ENCODE data around the gene FAM98C. TPM values are rescaled to one million over a fixed set of nuclear protein-coding genes. Genes with fewer than 3 reads are reported as not detected.
A peak's percentile ranks its signal among the peaks of the same experiment; 100 is the strongest.

The FAM98C gene
- total RNA-seq, 1 experiment from 2014 or later: 4.6 TPM

- DNase-seq: peak; percentile 63
- Histone ChIP-seq H3K4me3 (ENCODE audit: insufficient read depth, low read depth, low read length) (no peak overlapping the region), H3K27me3 (ENCODE audit: control insufficient read depth, insufficient read depth, low read length) (no peaks in the 10 kb centered on the region)
Observed at GRCh38 chr19:38440592-38440991, 37.7 kb downstream of the FAM98C start.

DNA sequence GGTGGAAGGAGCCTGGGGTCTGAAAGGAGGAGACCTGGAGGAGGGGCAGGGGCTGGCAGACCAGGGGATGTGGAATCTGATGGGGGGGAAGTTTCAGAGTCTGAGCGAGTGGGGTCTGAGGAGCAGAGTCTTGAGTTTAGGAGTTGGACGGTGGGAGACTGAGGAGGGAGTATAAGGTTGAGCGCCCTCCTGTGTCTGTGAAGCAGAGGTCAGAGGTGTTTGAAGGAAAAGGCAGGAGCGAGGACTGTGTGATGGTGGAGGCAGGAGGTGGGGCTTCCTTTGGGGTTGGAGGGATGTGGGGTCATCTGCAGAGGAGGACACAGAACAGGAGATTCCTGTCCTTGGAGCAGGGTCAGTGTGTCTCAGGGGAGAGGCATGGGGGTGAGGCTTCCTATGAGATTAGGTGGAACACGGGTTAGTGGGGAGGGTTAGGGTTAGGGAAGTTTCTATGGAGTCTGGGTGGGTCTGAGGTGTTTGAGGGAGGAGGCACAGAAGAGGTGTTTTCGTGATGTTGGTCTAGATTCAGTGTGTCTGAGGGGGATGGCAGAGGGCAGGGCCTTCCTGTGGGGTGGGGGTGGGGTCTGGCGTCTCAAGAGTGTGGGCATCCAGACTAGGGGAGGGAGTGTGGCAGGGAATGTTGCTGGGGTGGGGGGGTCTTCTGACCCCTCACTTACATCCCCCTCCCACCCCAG, 38.9 kb downstream of the FAM98C start:
- DNase-seq: peak; percentile 91
- no peak overlapping the region for H3K4me3 ChIP-seq (ENCODE audit: insufficient read depth, low read depth, low read length)
- H3K36me3 ChIP-seq (replicated peaks; ENCODE audit: control insufficient read depth, insufficient read depth, low read length): peaks cover 10% of the 10 kb centered on the region
- H3K27me3 ChIP-seq (ENCODE audit: control insufficient read depth, insufficient read depth, low read length): no peaks in the 10 kb centered on the region

More at GRCh38 chr19:38440592-38440991, 37.7 kb downstream of the FAM98C start:
- H3K36me3 ChIP-seq (replicated peaks; ENCODE audit: control insufficient read depth, insufficient read depth, low read length): peaks cover 6% of the 10 kb centered on the region

- Histone ChIP-seq H3K4me3 (ENCODE audit: insufficient read depth, low read depth, low read length) (no peak overlapping the region), H3K36me3 (replicated peaks; ENCODE audit: control insufficient read depth, insufficient read depth, low read length) (peaks cover 10% of the 10 kb centered on the region), H3K27me3 (ENCODE audit: control insufficient read depth, insufficient read depth, low read length) (no peaks in the 10 kb centered on the region)
- no peak for DNase-seq
Observed at GRCh38 chr19:38442736-38443135, 39.8 kb downstream of the FAM98C start.

DNA sequence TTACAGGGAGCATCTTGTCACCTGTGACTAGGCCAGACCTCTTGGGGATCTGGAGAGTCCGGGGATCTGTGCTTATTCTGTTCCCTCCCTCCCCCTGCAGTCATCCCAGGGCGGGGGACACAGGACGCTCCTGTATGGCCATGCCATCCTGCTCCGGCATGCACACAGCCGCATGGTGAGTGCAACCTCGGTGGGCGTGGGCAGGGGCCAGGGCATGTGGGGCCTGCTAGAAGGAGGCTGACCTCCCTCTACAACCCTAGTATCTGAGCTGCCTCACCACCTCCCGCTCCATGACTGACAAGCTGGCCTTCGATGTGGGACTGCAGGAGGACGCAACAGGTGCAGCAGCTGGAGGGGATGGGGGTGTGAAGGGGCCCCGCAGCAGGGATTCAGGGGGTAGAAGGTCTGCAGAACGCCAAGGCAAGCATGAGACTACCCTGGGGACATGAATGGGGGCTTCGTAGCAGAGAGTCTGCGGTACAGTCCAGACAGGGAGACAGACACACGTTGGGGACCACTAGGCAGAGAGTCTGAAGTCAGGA, 40.6 kb downstream of the FAM98C start:
- Histone ChIP-seq H3K36me3 (replicated peaks; ENCODE audit: control insufficient read depth, insufficient read depth, low read length) (peaks cover 11% of the 10 kb centered on the region), H3K4me3 (ENCODE audit: insufficient read depth, low read depth, low read length) (no peak overlapping the region), H3K27me3 (ENCODE audit: control insufficient read depth, insufficient read depth, low read length) (no peaks in the 10 kb centered on the region)
- DNase-seq: peak; percentile 34

- DNase-seq: no peak
- Histone ChIP-seq H3K27me3 (ENCODE audit: control insufficient read depth, insufficient read depth, low read length) (no peaks in the 10 kb centered on the region), H3K4me3 (ENCODE audit: insufficient read depth, low read depth, low read length) (no peak overlapping the region), H3K36me3 (replicated peaks; ENCODE audit: control insufficient read depth, insufficient read depth, low read length) (peaks cover 12% of the 10 kb centered on the region)
Observed at GRCh38 chr19:38444026-38444425, 41.1 kb downstream of the FAM98C start.

- no peak for DNase-seq
- Histone ChIP-seq H3K27me3 (ENCODE audit: control insufficient read depth, insufficient read depth, low read length) (no peaks in the 10 kb centered on the region), H3K36me3 (replicated peaks; ENCODE audit: control insufficient read depth, insufficient read depth, low read length) (peaks cover 19% of the 10 kb centered on the region), H3K4me3 (ENCODE audit: insufficient read depth, low read depth, low read length) (no peak overlapping the region)
Observed at GRCh38 chr19:38445362-38445761, 42.5 kb downstream of the FAM98C start.

DNA sequence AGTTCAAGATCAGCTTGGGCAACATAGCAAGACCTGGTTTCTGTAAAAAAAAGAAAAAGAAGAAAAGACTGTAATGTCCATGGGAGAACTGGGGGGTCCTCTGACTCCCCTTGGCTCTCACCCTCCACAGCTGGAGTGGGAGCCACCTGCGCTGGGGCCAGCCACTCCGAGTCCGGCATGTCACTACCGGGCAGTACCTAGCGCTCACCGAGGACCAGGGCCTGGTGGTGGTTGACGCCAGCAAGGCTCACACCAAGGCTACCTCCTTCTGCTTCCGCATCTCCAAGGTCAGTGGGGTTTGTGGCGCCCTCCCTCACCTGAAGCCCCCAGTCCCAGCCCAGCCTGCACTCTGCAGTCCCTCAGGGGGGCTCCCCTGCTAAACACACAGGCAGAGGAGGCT, 45.3 kb downstream of the FAM98C start:
- Histone ChIP-seq H3K4me3 (ENCODE audit: insufficient read depth, low read depth, low read length) (no peak overlapping the region), H3K36me3 (replicated peaks; ENCODE audit: control insufficient read depth, insufficient read depth, low read length) (peaks cover 22% of the 10 kb centered on the region), H3K27me3 (ENCODE audit: control insufficient read depth, insufficient read depth, low read length) (peaks cover 1% of the 10 kb centered on the region; the same call in 1 of the 2 replicates)
- no peak for DNase-seq

DNA sequence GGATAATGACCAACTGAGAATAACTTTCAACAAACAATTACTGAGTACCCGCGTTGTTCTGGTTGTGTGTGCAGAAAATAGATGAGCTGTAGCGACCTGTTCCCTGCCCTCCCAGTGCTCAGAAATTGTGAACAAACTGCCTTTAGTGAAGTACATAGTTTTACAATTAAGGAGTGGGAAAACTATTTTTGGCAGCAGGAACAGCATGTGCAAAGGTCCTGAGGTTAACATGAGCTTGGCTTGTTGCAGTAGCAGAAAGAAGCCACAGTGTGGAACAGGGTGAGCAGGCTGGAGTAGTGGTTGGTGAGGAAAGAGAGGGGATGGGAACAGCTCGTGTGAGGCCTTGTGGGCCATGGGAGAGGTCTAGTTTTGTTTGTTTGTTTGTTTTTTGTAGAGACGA, 46.6 kb downstream of the FAM98C start:
- peaks cover 19% of the 10 kb centered on the region for H3K36me3 ChIP-seq (replicated peaks; ENCODE audit: control insufficient read depth, insufficient read depth, low read length)
- H3K4me3 ChIP-seq (ENCODE audit: insufficient read depth, low read depth, low read length): no peak overlapping the region
- DNase-seq: no peak
- peaks cover 1% of the 10 kb centered on the region; the same call in 1 of the 2 replicates for H3K27me3 ChIP-seq (ENCODE audit: control insufficient read depth, insufficient read depth, low read length)

- DNase-seq: peak; percentile 28
- Histone ChIP-seq H3K36me3 (replicated peaks; ENCODE audit: control insufficient read depth, insufficient read depth, low read length) (peaks cover 24% of the 10 kb centered on the region), H3K27me3 (ENCODE audit: control insufficient read depth, insufficient read depth, low read length) (peaks cover 1% of the 10 kb centered on the region; the same call in 1 of the 2 replicates), H3K4me3 (ENCODE audit: insufficient read depth, low read depth, low read length) (no peak overlapping the region)
Observed at GRCh38 chr19:38451036-38451435, 48.1 kb downstream of the FAM98C start.

GRCh38 chr19:38451629-38452028, 48.7 kb downstream of the FAM98C start:
- Histone ChIP-seq H3K36me3 (replicated peaks; ENCODE audit: control insufficient read depth, insufficient read depth, low read length) (peaks cover 20% of the 10 kb centered on the region), H3K4me3 (ENCODE audit: insufficient read depth, low read depth, low read length) (no peak overlapping the region), H3K27me3 (ENCODE audit: control insufficient read depth, insufficient read depth, low read length) (peaks cover 1% of the 10 kb centered on the region; the same call in 1 of the 2 replicates)
- DNase-seq: peak; percentile 56

DNA sequence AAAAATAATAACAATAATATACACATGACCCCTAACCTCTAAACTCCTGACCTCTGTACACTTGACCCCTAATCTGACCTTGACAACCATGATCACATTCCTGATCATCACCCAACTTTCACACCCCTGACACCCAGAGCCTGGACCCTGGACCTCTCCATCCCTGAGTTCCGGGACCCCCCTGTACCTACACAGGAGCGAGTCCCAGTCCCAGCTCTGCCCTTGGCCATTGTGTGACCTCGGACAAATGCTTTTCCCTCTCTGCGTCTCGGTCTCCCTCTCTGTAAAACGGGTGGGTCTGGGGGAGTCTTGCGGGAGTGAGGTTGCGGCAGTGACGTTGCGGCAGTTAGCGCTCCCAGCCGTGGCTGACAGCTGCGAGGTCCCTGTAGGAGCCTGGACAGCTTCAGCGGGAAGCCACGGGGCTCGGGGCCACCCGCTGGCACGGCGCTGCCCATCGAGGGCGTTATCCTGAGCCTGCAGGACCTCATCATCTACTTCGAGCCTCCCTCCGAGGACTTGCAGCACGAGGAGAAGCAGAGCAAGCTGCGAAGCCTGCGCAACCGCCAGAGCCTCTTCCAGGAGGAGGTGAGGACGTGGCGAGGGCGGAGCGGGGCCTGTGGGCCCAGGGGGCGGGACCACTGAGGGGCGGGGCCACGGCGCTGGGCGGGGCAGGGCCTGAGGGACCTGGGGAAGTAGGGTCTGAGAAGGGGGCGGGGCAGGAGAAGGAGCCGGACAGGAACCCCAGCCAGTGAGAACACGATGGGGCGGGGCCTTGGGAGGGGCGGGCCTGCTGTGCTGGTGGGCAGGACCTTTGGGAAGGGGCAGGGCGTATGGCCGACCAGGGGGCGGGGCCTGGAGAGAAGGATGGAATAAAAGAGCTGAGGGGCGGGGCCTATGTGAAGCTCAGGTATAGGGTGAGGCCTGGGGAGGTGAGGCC, 49.8 kb downstream of the FAM98C start:
- H3K4me3 ChIP-seq (ENCODE audit: insufficient read depth, low read depth, low read length): peak overlapping the region; percentile 2; the same call in 1 of the 2 replicates
- DNase-seq: peak; percentile 100
- H3K36me3 ChIP-seq (replicated peaks; ENCODE audit: control insufficient read depth, insufficient read depth, low read length): peaks cover 27% of the 10 kb centered on the region
- peaks cover 1% of the 10 kb centered on the region; the same call in 1 of the 2 replicates for H3K27me3 ChIP-seq (ENCODE audit: control insufficient read depth, insufficient read depth, low read length)

GRCh38 chr19:38453596-38453995, 50.7 kb downstream of the FAM98C start:
- Histone ChIP-seq H3K27me3 (ENCODE audit: control insufficient read depth, insufficient read depth, low read length) (peaks cover 1% of the 10 kb centered on the region; the same call in 1 of the 2 replicates), H3K36me3 (replicated peaks; ENCODE audit: control insufficient read depth, insufficient read depth, low read length) (peaks cover 31% of the 10 kb centered on the region), H3K4me3 (ENCODE audit: insufficient read depth, low read depth, low read length) (no peak overlapping the region)
- peak; percentile 41 for DNase-seq

- no peak overlapping the region for H3K4me3 ChIP-seq (ENCODE audit: insufficient read depth, low read depth, low read length)
- H3K27me3 ChIP-seq (ENCODE audit: control insufficient read depth, insufficient read depth, low read length): peaks cover 1% of the 10 kb centered on the region; the same call in 1 of the 2 replicates
- peaks cover 38% of the 10 kb centered on the region for H3K36me3 ChIP-seq (replicated peaks; ENCODE audit: control insufficient read depth, insufficient read depth, low read length)
- DNase-seq: no peak
Observed at GRCh38 chr19:38455031-38455430, 52.1 kb downstream of the FAM98C start.

DNA sequence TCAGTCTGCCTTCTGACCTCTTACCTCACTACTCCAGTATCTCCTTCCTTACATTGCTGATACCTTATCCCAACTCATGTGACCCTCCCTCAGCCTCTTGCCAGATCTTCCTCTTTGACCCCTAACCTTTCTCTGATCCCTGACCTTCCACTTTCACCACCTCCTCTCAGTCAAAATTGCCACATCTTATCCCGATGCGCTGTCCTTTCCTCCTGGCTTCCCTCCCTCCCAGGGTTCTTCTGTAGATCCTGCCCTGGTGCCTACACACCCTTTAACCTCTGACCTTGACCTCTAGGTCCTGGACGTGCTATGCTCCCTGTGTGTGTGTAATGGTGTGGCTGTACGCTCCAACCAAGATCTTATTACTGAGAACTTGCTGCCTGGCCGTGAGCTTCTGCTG, 54.3 kb downstream of the FAM98C start:
- Histone ChIP-seq H3K36me3 (replicated peaks; ENCODE audit: control insufficient read depth, insufficient read depth, low read length) (peaks cover 32% of the 10 kb centered on the region), H3K4me3 (ENCODE audit: insufficient read depth, low read depth, low read length) (no peak overlapping the region), H3K27me3 (ENCODE audit: control insufficient read depth, insufficient read depth, low read length) (peaks cover 1% of the 10 kb centered on the region; the same call in 1 of the 2 replicates)
- no peak for DNase-seq

Data from H7 (cell line).